ENCODE measurements around the gene KCNG2.

DNA sequence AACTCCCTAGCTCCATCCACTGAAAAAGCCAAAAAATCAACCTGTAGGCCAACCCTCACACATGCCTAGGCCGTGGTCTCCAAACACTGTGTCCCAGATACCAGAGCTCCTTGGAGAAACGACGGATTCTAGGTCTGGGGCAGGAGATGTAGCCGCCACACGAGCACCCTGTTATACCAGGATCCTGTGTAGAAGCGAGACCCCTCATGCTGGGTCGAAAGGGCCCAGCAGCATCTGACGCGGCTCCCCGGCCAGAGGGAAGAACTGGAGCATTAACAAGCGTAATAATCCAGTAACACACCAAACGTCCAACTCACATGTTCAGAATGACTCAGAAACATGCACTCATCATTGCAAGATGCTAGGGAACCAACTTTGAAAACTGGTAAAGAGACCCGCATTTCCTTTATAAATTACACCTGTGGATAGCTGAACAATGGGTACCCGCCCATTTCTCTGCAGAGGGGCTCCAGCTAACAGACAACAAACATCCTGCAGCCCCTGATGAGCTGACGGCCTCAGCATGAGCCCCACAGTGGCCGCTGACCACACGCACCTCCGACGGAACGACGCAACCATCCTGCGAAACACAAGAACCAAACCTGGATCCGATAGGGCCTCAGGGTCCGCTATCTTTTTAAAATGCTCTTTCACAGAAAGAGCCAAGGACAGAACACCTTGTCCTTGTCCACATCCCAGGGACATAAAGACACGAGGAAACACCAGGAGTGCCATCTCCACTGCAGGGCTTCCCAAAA, 139.5 kb downstream of the KCNG2 start:
- no peak for TF ChIP-seq POLR2A (IDR thresholded peaks at IDR 0.05)
- TF ChIP-seq, protein P1, sequence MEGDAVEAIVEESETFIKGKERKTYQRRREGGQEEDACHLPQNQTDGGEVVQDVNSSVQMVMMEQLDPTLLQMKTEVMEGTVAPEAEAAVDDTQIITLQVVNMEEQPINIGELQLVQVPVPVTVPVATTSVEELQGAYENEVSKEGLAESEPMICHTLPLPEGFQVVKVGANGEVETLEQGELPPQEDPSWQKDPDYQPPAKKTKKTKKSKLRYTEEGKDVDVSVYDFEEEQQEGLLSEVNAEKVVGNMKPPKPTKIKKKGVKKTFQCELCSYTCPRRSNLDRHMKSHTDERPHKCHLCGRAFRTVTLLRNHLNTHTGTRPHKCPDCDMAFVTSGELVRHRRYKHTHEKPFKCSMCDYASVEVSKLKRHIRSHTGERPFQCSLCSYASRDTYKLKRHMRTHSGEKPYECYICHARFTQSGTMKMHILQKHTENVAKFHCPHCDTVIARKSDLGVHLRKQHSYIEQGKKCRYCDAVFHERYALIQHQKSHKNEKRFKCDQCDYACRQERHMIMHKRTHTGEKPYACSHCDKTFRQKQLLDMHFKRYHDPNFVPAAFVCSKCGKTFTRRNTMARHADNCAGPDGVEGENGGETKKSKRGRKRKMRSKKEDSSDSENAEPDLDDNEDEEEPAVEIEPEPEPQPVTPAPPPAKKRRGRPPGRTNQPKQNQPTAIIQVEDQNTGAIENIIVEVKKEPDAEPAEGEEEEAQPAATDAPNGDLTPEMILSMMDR (IDR thresholded peaks at IDR 0.05) = no peak
- TF ChIP-seq POLR2AphosphoS5 (IDR thresholded peaks at IDR 0.05) = no peak
- TF ChIP-seq EP300 (IDR thresholded peaks at IDR 0.05) = no peak

Measured in gastroesophageal sphincter (tissue), 3 donors.